ENCODE data around the gene DND1. TPM values are rescaled to one million over a fixed set of nuclear protein-coding genes. Genes with fewer than 3 reads are reported as not detected.

DND1 gene
- total and polyA plus RNA-seq, 2 experiments from 2014 or later, result 8.1 to 15.5 TPM

DNA sequence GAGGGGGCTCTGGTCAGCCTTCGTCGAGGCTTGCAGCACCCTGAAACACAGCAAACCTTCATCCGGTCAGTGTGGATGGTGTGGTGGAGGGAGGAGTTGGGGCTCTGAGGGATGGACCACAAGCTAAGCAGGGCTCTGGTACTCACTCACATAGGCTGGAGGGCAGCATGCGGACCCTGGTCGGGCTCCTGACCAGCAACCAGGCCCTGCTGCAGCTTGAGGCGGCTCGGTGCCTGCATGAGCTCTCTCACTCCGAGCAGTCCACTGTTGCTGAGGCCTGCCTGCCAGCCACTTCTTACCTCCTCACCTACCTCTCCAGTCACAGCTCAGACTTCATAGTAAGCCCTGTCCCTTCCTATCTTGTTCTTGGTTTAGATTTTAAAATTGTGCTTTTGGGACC is 31.7 kb downstream of the DND1 start:
- Histone ChIP-seq H3F3A (replicated peaks; ENCODE audit: low read depth) (no peaks in the 10 kb centered on the region), H3K9me2 (ENCODE audit: insufficient read depth) (no peaks in the 10 kb centered on the region), H3K4me1 (ENCODE audit: insufficient read depth) (peaks cover 23% of the 10 kb centered on the region), H3K27me3 (ENCODE audit: insufficient read depth) (no peaks in the 10 kb centered on the region), H3K27ac (ENCODE audit: low read depth) (no peak overlapping the region), H4K20me1 (replicated peaks; ENCODE audit: insufficient read depth) (peaks cover 7% of the 10 kb centered on the region), H3K4me3 (no peak overlapping the region), H3K36me3 (ENCODE audit: insufficient read depth) (peaks cover 19% of the 10 kb centered on the region; the same call in 1 of the 2 replicates), H2AFZ (no peak overlapping the region), H3K4me2 (no peak overlapping the region), H3K79me2 (replicated peaks; ENCODE audit: insufficient read depth) (peaks cover 25% of the 10 kb centered on the region)
- no peak overlapping the region for H3K27ac Mint-ChIP-seq
- H3K9me3 Mint-ChIP-seq, result no peaks in the 10 kb centered on the region
- no peak for DNase-seq (ENCODE audit: low spot score)
- no peak for TF ChIP-seq EZH2phosphoT487 (IDR thresholded peaks at IDR 0.05; ENCODE audit: unreplicated experiment)
- no peak for TF ChIP-seq CREB1 (CRISPR knock-in tag; IDR thresholded peaks at IDR 0.05; ENCODE audit: low read depth)
- no peak for TF ChIP-seq POLR2AphosphoS5 (IDR thresholded peaks at IDR 0.05; ENCODE audit: low read depth)
- no peak for TF ChIP-seq EZH2 (IDR thresholded peaks at IDR 0.05; ENCODE audit: low read depth, unreplicated experiment)
- no peak for TF ChIP-seq JUNB (IDR thresholded peaks at IDR 0.05; ENCODE audit: unreplicated experiment)
- no peak for TF ChIP-seq STAT1 (IDR thresholded peaks at IDR 0.05; ENCODE audit: unreplicated experiment)
- TF ChIP-seq, protein P1, sequence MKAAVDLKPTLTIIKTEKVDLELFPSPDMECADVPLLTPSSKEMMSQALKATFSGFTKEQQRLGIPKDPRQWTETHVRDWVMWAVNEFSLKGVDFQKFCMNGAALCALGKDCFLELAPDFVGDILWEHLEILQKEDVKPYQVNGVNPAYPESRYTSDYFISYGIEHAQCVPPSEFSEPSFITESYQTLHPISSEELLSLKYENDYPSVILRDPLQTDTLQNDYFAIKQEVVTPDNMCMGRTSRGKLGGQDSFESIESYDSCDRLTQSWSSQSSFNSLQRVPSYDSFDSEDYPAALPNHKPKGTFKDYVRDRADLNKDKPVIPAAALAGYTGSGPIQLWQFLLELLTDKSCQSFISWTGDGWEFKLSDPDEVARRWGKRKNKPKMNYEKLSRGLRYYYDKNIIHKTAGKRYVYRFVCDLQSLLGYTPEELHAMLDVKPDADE (IDR thresholded peaks at IDR 0.05), result no peak
- TF ChIP-seq, protein P2, sequence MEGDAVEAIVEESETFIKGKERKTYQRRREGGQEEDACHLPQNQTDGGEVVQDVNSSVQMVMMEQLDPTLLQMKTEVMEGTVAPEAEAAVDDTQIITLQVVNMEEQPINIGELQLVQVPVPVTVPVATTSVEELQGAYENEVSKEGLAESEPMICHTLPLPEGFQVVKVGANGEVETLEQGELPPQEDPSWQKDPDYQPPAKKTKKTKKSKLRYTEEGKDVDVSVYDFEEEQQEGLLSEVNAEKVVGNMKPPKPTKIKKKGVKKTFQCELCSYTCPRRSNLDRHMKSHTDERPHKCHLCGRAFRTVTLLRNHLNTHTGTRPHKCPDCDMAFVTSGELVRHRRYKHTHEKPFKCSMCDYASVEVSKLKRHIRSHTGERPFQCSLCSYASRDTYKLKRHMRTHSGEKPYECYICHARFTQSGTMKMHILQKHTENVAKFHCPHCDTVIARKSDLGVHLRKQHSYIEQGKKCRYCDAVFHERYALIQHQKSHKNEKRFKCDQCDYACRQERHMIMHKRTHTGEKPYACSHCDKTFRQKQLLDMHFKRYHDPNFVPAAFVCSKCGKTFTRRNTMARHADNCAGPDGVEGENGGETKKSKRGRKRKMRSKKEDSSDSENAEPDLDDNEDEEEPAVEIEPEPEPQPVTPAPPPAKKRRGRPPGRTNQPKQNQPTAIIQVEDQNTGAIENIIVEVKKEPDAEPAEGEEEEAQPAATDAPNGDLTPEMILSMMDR (conservative IDR thresholded peaks at IDR 0.05; ENCODE audit: low read depth in 2 of 2), result no peak
- no peak for TF ChIP-seq ZNF462 (CRISPR knock-in tag; IDR thresholded peaks at IDR 0.05)
- H3K4me1 Mint-ChIP-seq, result peaks cover 14% of the 10 kb centered on the region
- peaks cover 52% of the 10 kb centered on the region for H3K36me3 Mint-ChIP-seq (ENCODE audit: low read depth)
- no peak overlapping the region for H3K4me3 Mint-ChIP-seq
- ATAC-seq, result no peak
- H3K27me3 Mint-ChIP-seq (ENCODE audit: insufficient read depth, low read depth, poor library complexity), result peaks cover 17% of the 10 kb centered on the region

Measured in GM23338 (cell line).